GM23248 (cell line): ENCODE results near the gene C9orf50. TPM values are rescaled to one million over a fixed set of nuclear protein-coding genes. Genes with fewer than 3 reads are reported as not detected.
A peak's percentile ranks its signal among the peaks of the same experiment; 100 is the strongest.

ENCODE experiments used
- DNase-seq: peaks from one replicate; pipeline ENCODE4 v3.0.0-alpha.2; 2015
- H2AFZ ChIP-seq: fragments of 200-600 bp; sonication (generic); 2 replicates; pipeline ENCODE4 v1.6.1; 2016; ENCODE audit warnings: antibody characterized with exemption
- H3F3A ChIP-seq: fragments of 200-600 bp; sonication (generic); 2 replicates; pipeline ENCODE4 v1.6.1; 2016; ENCODE audit warnings: mild to moderate bottlenecking, antibody characterized with exemption, mixed run types; ENCODE audit not compliant: insufficient read depth
- H3K27ac ChIP-seq: fragments of 200-600 bp; sonication (generic); 2 replicates; pipeline ENCODE4 v1.5.1; 2016; ENCODE audit warnings: mild to moderate bottlenecking
- H3K27me3 ChIP-seq: fragments of 200-600 bp; sonication (generic); replicated peaks from 2 replicates; pipeline ENCODE4 v1.6.1; 2016; ENCODE audit warnings: mild to moderate bottlenecking; ENCODE audit not compliant: insufficient read depth
- H3K36me3 ChIP-seq: fragments of 200-600 bp; sonication (generic); 2 replicates; pipeline ENCODE4 v1.6.1; 2016; ENCODE audit warnings: low read depth, mild to moderate bottlenecking
- H3K4me1 ChIP-seq: fragments of 200-600 bp; sonication (generic); 2 replicates; pipeline ENCODE4 v1.6.1; 2016; ENCODE audit warnings: mild to moderate bottlenecking; ENCODE audit not compliant: insufficient read depth
- H3K4me2 ChIP-seq: fragments of 200-600 bp; sonication (generic); one replicate; pipeline ENCODE4 v1.6.1; 2016; ENCODE audit warnings: mild to moderate bottlenecking; ENCODE audit not compliant: unreplicated experiment
- H3K4me3 ChIP-seq: fragments of 200-600 bp; sonication (generic); 2 replicates; pipeline ENCODE4 v1.5.1; 2016; ENCODE audit warnings: mild to moderate bottlenecking
- H3K79me2 ChIP-seq: fragments of 200-600 bp; sonication (generic); 2 replicates; pipeline ENCODE4 v1.6.1; 2016; ENCODE audit warnings: mild to moderate bottlenecking; ENCODE audit not compliant: insufficient read depth
- H3K9ac ChIP-seq: fragments of 200-600 bp; sonication (generic); 2 replicates; pipeline ENCODE4 v1.6.1; 2016; ENCODE audit warnings: mild to moderate bottlenecking
- H3K9me2 ChIP-seq: fragments of 200-600 bp; sonication (generic); 2 replicates; pipeline ENCODE4 v1.6.1; 2016; ENCODE audit warnings: mixed run types, mild to moderate bottlenecking, moderate library complexity; ENCODE audit not compliant: insufficient read depth
- H3K9me3 ChIP-seq: fragments of 200-600 bp; sonication (generic); one replicate; pipeline ENCODE4 v1.6.1; 2017; ENCODE audit warnings: low read depth
- H4K20me1 ChIP-seq: fragments of 200-600 bp; sonication (generic); 2 replicates; pipeline ENCODE4 v1.6.0; 2016; ENCODE audit not compliant: insufficient read depth
- EZH2 ChIP-seq: fragments of 200-600 bp; sonication (generic); IDR thresholded peaks from 2 replicates; pipeline ENCODE4 v1.6.1; 2018; ENCODE audit warnings: antibody characterized with exemption, mild to moderate bottlenecking; ENCODE audit not compliant: insufficient read depth, poor library complexity, severe bottlenecking
- EZH2phosphoT487 ChIP-seq: fragments of 200-600 bp; sonication (generic); IDR thresholded peaks from 2 replicates; pipeline ENCODE4 v1.6.1; 2018; ENCODE audit warnings: antibody characterized with exemption, moderate library complexity, mild to moderate bottlenecking, low read depth; ENCODE audit not compliant: insufficient read depth
- WGBS, 2 experiments: methylation state at CpG; one replicate each; pipeline ENCODE4 v1.1.6; 2015 to 2017; ENCODE audit warnings: low lambda C conversion rate in 2 of 2, low coverage in 1 of 2; ENCODE audit errors: missing lambda C conversion rate in 2 of 2; 5-methylcytosine and 5-hydroxymethylcytosine counted together
- in situ Hi-C: fragments of 300-500 bp; cut with MboI; formaldehyde crosslinking; loops from 2 replicates; pipeline ENCODE4 v1.15.0; 2020
- polyA plus RNA-seq: library from polyadenylated mRNA; unstranded; fragments of >200 nt; fragmentation: Nextera tagmentation; extraction: Ambion mirVana; gene quantifications from 2 replicates; pipeline ENCODE4 v1.2.1, GENCODE V29; 2016
- total RNA-seq: library from RNA; depleted of rRNA; stranded (reverse); fragments of >200 nt; shearing (Covaris generic); gene quantifications from 2 replicates; pipeline ENCODE4 v1.2.3, GENCODE V29; 2014

C9orf50 gene
- total and polyA plus RNA-seq, 2 experiments from 2014 or later = 0.23 to 0.32 TPM

- DNase-seq = peak; percentile 48
- Histone ChIP-seq H3K9me2 (no peaks in the 10 kb centered on the region), H3K4me2 (peak overlapping the region; percentile 78), H3K27ac (peak overlapping the region; percentile 74), H3K36me3 (peaks cover 18% of the 10 kb centered on the region), H3K27me3 (no peaks in the 10 kb centered on the region), H3K9ac (peak overlapping the region; percentile 88), H3K79me2 (peaks cover 66% of the 10 kb centered on the region), H3K9me3 (no peaks in the 10 kb centered on the region), H3F3A (peaks cover 5% of the 10 kb centered on the region; the same call in 1 of the 2 replicates), H3K4me3 (peak overlapping the region; percentile 84), H2AFZ (no peak overlapping the region), H3K4me1 (peaks cover 12% of the 10 kb centered on the region), H4K20me1 (no peaks in the 10 kb centered on the region)
- WGBS, 2 experiments = 65 to 70% methylated on average over 22 to 25 of the region's 25 CpGs
- in situ Hi-C loops = loop anchor here (5.0 kb wide), 1 partner anchor 147 kb away; no protein-coding TSS in a partner anchor
- TF ChIP-seq EZH2phosphoT487 (no peak), EZH2 (no peak)
Observed at GRCh38 chr9:129640086-129640870, 19.4 kb upstream of the C9orf50 start.

- H3K4me2 ChIP-seq = peak overlapping the region; percentile 78
Observed at GRCh38 chr9:129639756-129640085, 18.8 kb upstream of the C9orf50 start.

DNA sequence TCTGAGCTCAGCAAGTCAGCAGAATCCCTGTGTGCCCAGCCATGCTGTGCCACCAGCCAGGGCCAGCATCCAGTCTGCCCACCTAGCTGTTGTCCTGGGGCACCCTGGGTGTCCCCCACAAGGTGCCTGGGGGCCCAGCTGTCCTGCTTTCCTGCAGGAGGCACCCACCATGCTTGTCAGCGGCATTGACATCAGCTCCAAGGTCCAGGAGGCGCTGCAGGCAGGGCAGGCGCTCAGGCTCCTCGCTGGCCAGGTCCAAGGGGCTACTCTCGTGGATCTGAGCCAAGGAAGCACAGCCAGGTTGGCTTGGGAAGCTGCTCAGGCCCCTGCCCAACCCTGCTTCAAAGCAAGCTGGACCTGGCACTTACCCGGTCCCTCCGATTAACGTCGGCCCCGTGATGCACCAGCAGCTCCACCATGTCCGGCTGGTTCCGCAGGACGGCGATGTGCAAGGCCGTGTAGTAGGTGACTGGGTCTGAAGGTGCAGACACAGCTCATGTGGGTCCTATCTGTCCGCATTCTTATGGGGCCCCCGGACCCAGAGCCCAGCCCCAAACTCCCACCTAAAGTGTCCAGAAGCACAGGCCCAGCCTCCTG, 18.2 kb upstream of the C9orf50 start:
- peaks cover 12% of the 10 kb centered on the region for H3K4me1 ChIP-seq
- H2AFZ ChIP-seq = no peak overlapping the region
- 0 out of 2 replicates have a peak overlapping the region, but pooled peaks have one; percentile 88 for H3K9ac ChIP-seq
- no peaks in the 10 kb centered on the region for H3K9me2 ChIP-seq
- no peak overlapping the region for H3K4me3 ChIP-seq
- no peak overlapping the region for H3K4me2 ChIP-seq
- H3K9me3 ChIP-seq = no peaks in the 10 kb centered on the region
- peaks cover 27% of the 10 kb centered on the region for H3K36me3 ChIP-seq
- WGBS, 2 experiments = 82 to 92% methylated on average over 16 to 17 of the region's 17 CpGs
- no peak for TF ChIP-seq EZH2
- no peak for TF ChIP-seq EZH2phosphoT487
- no peaks in the 10 kb centered on the region for H4K20me1 ChIP-seq
- no peak for DNase-seq
- H3K79me2 ChIP-seq = peaks cover 78% of the 10 kb centered on the region
- peak overlapping the region; percentile 74; the same call in 1 of the 2 replicates for H3K27ac ChIP-seq
- H3K27me3 ChIP-seq = no peaks in the 10 kb centered on the region
- in situ Hi-C loops = no loop called here
- H3F3A ChIP-seq = peaks cover 5% of the 10 kb centered on the region; the same call in 1 of the 2 replicates

More at GRCh38 chr9:129639756-129640085, 18.8 kb upstream of the C9orf50 start:
- H3K36me3 ChIP-seq = peaks cover 24% of the 10 kb centered on the region
- peaks cover 12% of the 10 kb centered on the region for H3K4me1 ChIP-seq
- 46 to 52% methylated on average over 12 of the region's 12 CpGs for WGBS, 2 experiments
- in situ Hi-C loops = loop anchor here (5.0 kb wide), 1 partner anchor 148 kb away; no protein-coding TSS in a partner anchor
- peak overlapping the region; percentile 88 for H3K9ac ChIP-seq
- H3K9me2 ChIP-seq = no peaks in the 10 kb centered on the region
- DNase-seq = no peak
- no peak overlapping the region for H2AFZ ChIP-seq
- TF ChIP-seq EZH2 = no peak
- TF ChIP-seq EZH2phosphoT487 = no peak
- no peaks in the 10 kb centered on the region for H3K27me3 ChIP-seq
- H3K27ac ChIP-seq = peak overlapping the region; percentile 74
- H3F3A ChIP-seq = peaks cover 5% of the 10 kb centered on the region; the same call in 1 of the 2 replicates
- no peaks in the 10 kb centered on the region for H3K9me3 ChIP-seq
- H3K79me2 ChIP-seq = peaks cover 72% of the 10 kb centered on the region
- H3K4me3 ChIP-seq = peak overlapping the region; percentile 84
- no peaks in the 10 kb centered on the region for H4K20me1 ChIP-seq

GRCh38 chr9:129637673-129638439, 17.0 kb upstream of the C9orf50 start:
- H4K20me1 ChIP-seq = no peaks in the 10 kb centered on the region; the same call in 1 of the 2 replicates

More at GRCh38 chr9:129637673-129638439, 17.0 kb upstream of the C9orf50 start:
- Histone ChIP-seq H3F3A (peaks cover 5% of the 10 kb centered on the region; the same call in 1 of the 2 replicates), H3K36me3 (peaks cover 28% of the 10 kb centered on the region), H3K4me1 (peaks cover 12% of the 10 kb centered on the region), H3K79me2 (peaks cover 91% of the 10 kb centered on the region), H3K9ac (no peak overlapping the region), H3K9me3 (no peaks in the 10 kb centered on the region), H3K27me3 (no peaks in the 10 kb centered on the region), H3K4me2 (no peak overlapping the region), H3K27ac (no peak overlapping the region), H3K9me2 (no peaks in the 10 kb centered on the region), H2AFZ (no peak overlapping the region), H3K4me3 (no peak overlapping the region)
- in situ Hi-C loops = no loop called here
- TF ChIP-seq EZH2 (no peak), EZH2phosphoT487 (no peak)
- 82 to 86% methylated on average over 26 to 29 of the region's 29 CpGs for WGBS, 2 experiments
- DNase-seq = no peak
